Subcutaneous adipose tissue (tissue), 4 donors: ENCODE data around the gene EFHD2. TPM values are rescaled to one million over a fixed set of nuclear protein-coding genes. Genes with fewer than 3 reads are reported as not detected.

Source experiments
- CTCF ChIP-seq: fragments of 450-650 bp; IDR thresholded peaks from one replicate; pipeline ENCODE4 v1.5.1; 2016; ENCODE audit warnings: low read depth, mild to moderate bottlenecking, control low read depth, antibody characterized with exemption, moderate library complexity
- total RNA-seq, 4 donors: library from RNA; depleted of rRNA; stranded (reverse); fragments of >200 nt; gene quantifications; one replicate each; pipeline ENCODE4 v1.1.0, GENCODE V29; 2016

EFHD2 gene
- total RNA-seq, 4 donors from 2014 or later, result 16.6 to 47.4 (median 30.5) TPM

- no peak for TF ChIP-seq CTCF
Observed at GRCh38 chr1:15424981-15425380, 15.3 kb downstream of the EFHD2 start.

GRCh38 chr1:15425521-15425920, 15.8 kb downstream of the EFHD2 start:
- no peak for TF ChIP-seq CTCF

GRCh38 chr1:15425958-15426357, 16.3 kb downstream of the EFHD2 start:
- TF ChIP-seq CTCF, result no peak

GRCh38 chr1:15426492-15427279, 17.0 kb downstream of the EFHD2 start:
- no peak for TF ChIP-seq CTCF

- no peak for TF ChIP-seq CTCF
Observed at GRCh38 chr1:15427280-15427666, 17.6 kb downstream of the EFHD2 start.

- no peak for TF ChIP-seq CTCF
Observed at GRCh38 chr1:15428815-15429435, 19.2 kb downstream of the EFHD2 start.

- TF ChIP-seq CTCF, result no peak
Observed at GRCh38 chr1:15429701-15430149, 20.0 kb downstream of the EFHD2 start.
